HuH-7.5 (cell line): Measurements from ENCODE around the gene DAAM2.

Source experiments
- DNase-seq: peaks from one replicate; pipeline ENCODE4 v3.0.0; 2011; ENCODE audit warnings: low spot score

DAAM2 gene

DNA sequence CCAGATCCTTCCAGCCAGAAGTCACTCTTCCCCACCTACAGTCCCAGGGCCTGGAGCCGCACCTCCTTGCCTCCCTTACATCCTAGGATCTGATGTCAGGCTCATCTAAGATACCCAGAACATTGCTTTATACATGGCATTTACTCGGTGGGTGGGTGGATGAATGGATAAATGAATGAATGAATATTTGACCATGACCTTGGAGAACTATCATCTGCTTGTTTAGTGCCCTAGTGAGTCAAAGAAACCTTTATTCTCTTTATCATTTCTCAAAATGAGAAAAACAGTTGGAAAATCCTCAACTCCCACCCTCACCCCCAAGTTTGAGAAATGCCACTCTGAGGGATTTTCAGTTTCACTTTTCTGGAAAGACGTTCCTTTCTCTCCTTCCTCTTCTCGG, 56.0 kb downstream of the DAAM2 start:
- no peak for DNase-seq

DNA sequence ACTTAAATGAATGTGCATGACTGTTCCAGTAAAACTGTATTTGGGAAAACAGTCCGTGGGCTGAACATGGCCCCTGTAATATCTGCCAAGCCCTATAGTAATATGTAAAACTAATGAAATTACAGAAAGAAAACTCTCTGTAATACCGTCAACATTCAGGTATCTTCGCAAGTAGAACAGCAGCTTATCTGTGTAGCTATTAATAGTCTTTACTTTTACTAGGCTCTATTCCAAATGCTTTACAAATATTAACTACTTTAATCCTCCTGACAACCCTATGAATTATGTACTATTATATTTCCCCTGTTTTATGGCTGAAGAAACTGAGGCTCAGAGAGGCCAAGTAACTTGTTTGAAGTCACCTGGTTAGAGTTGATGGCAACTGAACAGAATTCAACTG, 57.1 kb downstream of the DAAM2 start:
- DNase-seq: no peak

DNA sequence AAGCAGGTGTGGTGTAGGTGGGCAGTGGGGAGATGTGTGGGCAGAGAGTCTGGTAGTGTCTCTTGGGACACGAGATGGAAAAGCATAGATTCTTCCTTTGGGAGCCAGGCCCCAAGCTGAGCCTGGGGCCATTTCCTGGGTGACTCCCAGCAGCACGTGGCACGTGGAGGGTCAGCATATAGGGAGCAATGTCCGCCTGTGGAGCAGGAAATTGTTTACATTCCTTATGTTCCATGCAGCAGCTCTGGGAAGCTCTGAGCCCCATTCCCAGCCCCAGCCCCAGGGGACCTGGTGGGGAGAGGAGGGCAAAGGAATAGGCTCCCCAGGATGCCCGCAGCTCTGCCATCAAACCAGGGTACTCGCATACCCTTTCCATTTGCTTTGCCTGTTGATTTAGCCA, 57.6 kb downstream of the DAAM2 start:
- DNase-seq: no peak

DNA sequence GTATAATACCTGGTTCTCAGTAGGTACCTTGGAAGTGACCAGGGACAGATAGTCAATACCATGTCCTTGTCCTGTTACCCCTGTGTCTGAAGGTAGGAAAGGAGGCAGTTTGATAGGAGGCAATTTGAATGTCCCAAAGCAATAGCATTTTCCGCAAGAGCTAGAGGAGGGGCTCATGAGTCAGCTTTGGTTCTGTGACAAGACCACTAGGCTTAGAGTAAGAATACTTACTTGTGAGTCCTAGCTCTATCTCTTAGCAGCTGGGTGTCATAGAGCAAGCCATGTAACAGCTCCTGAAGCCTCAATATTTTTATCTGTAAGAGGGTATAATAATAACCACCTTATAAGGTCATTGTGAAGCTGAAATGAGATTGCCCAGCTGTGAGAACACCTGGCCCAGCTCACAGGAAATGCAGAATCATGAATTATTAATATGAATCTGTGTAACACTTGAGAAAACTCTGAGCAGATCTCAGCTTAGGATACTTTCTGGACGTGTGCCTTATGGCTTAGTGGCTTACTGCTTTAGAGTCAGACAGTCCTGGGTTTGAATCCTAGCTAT, 58.6 kb downstream of the DAAM2 start:
- DNase-seq: no peak

DNA sequence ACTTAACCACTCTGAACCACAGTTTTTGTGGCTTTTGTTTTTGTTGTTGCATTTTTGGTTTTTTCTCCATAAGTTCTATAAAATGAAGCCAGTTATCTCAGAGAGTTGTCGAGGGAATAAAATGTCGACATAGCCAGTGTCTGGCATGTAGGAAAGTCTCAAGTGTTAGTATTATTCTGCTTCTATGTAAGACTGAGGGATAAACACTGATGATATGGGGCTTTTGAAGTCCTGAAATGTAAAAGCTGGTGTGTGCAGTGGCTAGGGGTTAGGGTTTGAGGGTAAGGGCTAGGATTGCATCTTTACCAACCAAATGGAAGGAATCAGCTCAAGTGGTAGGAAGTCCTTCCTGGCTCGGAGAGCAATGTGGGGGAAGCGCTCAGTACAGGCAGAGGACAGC, 59.2 kb downstream of the DAAM2 start:
- DNase-seq: no peak

DNA sequence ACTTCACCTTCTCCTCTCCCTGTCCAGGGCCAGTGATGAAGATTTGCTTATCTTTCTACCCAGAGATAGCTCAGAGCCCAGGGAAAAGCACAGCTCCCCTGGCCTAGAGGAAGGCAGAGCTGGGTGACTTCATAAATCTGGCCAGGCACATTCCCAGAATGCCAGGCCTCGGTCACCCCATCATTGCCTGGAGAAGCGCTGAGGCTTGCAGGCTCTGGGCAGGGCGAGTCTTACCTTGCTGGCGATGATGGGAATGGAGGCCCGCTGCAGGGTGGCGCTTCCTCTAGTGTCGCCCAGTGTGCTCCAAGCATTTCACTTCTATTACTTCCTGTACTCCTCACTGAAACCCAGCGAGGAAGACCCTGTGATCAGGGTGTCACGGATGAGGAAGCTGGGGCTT, 60.1 kb downstream of the DAAM2 start:
- no peak for DNase-seq

DNA sequence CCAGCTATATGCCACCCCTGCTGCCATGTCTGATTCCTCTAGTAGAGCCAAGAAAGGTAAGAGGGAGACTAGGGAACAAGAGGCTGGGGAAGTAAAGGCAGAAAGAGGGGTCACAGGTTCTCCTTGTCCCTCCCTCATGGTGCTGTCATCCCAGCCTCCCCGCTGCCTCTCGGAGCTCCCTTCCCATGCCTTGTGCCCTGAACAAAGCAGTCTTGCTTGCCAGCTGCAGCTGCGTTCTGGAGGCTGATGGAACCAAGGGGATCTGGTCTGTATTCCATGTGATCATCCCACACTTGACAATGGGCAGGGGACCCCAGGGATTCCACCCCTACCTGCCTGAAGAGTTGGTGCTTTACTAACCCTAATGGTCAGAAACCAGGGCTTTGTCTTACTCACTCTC, 61.4 kb downstream of the DAAM2 start:
- no peak for DNase-seq

DNA sequence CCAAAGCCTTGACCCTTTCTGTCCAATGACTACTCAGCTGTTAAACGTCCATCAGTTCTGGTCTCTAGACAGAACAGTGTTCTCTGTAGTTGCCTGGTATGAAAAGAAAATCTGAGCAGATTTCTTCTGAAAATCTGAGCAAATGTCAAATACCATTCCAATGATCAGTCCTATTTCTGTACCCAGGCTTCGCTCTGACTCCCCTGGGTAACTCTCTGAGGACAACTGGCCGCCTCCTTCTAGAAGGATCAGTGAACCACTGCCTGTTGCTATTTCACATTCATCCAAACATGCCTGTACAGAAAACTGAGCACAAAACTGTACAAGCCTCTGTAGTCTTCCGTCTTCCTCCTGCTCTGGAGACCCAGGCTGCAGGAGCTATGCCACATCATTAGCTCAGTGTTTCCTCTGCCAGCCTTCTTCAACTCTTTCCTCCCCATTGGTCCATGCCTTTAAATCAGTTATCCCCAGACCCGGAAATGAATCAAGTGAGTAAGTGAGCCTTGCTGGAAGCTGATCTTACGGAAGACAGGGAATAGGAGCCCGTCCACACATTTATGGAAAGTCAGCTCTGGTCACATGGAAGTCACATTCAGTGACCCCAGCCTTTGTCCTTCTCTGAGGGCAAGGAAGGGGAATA, 63.3 kb downstream of the DAAM2 start:
- no peak for DNase-seq

DNA sequence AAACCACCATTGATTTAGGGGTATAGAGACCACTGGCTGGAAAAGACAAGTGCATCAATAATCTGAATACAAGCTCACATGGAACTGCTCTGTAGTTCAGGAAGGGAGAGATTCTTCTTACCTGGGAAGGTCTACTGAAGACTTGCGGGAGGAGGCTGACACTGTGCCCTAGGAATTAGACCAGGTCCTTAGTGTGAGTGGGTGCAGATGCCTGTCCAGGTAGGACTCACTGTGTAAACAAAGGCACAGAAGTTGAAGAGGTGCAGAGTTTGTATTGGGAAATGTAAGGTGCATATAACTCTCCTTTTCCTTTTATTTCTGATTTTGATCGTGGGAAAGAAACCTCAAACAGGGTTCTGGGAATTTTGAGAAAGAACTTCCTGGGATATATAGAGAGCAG, 66.8 kb downstream of the DAAM2 start:
- DNase-seq: no peak

DNA sequence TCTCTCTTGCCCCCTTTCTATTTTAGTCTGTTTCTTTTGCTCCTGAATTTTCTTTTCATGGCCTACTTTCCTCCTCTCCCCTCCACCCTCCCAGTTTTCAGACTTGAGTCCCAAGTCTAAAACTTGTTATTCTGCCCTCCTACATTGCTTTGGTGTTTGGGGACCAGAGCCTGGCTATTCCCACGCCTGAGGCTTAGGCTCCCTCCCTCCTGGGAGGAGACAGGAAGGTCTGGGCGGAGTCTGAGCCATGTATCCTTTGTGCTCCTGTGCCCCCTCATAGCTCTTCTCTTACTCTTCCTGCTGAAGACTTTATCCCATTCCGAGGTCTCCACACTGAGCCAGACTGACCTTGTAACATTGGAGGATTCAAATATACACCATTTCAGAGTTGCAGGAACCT, 69.5 kb downstream of the DAAM2 start:
- DNase-seq: no peak

DNA sequence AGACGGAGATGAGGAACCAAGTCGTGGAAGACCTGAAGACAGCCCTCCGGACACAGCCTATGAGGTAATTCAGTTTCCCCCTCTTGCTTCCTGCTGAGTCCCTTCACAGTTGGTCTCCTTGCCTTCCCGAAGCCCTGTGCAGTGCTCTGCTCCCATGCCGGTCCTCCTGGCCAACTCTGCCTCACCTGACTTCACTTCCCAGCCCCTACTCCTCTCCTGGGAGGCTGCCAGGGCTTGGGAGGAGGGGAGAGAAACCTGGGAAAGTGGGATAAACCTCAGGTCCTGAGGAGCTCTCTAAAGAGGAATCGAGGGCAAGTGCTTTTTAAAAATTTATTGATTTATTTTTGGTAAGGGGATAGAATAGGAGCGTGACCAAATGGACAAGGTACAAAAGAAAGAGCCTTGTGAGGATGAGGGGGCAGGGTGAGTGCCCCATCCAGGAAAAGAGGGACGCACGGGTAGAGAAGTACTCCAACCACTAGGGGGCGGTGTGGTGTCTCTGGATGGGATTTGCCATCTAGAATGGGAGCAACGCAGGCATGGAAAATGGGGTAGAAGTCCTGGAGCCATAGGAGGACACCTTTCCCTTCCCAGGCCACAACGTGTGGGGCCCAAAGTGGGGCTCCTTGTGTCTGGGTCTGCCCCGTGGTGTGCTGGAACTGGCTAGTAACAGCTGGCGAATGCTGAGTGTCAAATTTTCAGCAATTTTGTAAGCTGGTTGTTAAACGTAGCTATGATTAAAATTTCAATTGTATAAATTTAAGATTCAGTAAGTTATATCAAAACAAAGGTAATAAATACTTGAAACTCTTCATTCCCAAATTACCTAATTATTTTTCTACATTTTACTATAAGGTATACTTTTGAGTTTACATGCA, 73.1 kb downstream of the DAAM2 start:
- DNase-seq: peak; percentile 66

DNA sequence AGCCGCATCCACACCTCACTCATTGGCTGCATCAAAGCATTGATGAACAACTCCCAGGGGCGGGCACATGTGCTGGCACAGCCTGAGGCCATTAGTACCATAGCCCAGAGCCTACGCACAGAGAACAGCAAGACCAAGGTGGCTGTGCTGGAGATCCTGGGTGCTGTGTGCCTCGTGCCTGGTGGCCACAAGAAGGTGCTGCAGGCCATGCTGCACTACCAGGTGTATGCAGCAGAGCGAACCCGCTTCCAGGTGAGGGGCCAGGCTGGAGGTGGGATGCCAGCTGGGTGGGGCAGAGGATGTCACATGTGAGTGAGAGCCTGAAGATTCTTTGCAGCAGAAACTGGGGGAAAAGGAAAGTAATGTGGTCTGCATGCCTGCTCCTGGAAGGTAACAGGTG, 75.4 kb downstream of the DAAM2 start:
- DNase-seq: no peak

DNA sequence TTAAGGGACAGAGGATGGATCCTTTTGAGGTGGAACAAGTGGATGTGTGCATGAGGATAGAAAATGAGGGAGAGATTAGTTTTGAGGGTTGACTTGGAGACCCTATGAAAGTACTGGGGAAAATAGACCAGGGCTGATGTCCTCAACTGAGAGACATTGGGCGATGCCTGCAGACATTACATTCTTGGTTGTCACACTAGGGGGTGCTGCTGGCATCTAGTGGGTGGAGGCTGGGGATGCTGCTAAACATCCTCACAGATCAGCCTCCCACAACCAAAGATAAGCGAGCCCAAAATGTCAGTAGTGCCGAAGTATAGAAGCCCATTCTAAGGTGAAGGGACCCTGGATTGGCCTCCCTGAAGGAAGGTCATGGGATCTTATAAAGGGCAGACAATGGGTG, 78.8 kb downstream of the DAAM2 start:
- DNase-seq: no peak

DNA sequence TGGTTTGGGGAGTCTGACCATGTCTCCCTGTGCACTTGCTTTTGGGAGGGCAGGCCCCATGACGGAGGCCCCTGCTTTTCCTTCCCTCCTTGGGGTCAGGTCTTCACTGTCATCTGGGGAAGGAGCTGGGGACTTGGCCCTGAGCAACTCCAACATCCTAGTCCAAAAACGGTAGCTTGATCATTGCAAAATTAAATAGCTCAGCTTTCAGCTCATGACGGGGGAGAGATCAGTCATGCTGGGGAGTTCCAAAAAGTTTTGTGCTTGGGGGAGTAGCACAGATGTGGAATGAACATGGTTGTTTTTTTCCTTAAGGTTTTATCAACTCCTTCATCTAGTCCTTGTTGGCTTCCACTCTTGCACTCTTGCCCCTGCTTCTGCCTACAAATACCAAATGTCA, 81.3 kb downstream of the DAAM2 start:
- no peak for DNase-seq

DNA sequence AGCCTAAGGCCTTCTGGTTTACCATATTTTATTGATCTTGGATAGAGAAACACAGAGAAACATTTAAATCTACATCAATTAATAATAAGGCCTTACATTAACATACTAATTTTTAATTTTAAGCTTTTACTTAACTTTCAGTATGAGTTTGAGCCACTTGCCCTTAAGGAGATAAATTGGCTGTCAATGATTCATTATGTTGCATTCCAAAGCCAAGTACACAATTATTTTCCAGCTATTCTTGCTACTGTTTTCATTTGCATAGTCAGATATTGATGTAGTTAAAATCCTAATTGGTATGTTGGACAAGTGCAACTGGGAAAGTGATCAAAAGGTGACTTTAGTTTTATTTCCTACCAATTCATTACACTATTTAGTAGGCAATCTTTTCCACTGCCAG, 83.9 kb downstream of the DAAM2 start:
- DNase-seq: no peak

DNA sequence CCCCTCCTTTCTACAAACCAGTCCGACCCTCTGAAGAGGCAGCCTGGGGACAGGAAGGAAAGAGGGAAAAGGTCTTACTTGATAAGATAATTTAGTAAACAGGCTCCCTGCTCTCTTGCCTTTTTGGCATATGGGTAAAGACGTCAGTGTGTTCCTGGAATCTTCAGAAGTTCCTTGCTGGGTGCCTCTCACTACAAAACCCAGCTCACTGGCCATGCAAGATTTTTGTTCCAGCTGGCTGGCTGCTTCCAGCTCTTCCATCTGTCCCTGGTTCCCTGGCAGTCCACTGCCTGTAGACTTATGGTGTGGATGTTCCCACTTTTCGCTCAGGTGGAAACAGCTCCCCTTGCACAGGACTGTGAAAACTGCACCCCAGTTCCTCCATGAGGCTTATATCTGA, 84.7 kb downstream of the DAAM2 start:
- no peak for DNase-seq

DNA sequence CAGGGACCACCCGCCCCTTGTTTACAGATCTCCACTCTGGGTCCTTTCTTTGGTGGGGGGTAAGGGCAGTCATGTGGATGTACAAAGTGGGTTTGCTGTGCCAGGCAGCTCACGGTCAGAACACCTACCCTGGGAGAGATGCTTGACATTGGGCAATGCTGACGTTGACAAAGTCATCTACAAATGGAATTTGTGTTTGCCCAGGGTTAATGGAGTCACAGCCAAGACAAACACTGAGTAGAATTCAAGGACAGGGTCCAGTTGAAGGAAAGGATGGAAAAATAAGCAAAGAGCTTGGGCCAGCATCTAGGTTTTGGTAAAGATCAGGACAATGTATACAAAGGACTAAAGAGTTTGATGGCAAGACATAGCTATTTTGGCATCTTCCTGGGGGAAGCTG, 87.4 kb downstream of the DAAM2 start:
- DNase-seq: no peak

DNA sequence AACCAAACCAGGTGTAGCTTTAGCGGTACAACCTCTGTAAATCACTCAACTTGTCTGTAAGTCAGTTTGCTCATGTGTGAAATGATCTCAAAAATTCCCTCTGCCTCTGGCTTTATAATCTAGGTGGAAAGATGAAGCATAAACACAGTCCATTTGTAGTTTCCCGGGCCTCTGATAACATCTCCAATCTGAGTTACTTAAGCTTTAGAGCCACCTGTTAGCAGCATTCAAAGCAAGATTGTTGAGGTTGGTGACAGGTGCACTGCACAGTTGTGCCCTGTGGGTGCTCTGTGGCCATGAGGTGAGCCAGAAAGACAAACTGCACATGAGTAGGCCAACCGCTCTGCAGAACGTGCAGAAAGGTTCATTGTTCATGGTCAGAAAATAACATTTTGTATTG, 88.4 kb downstream of the DAAM2 start:
- DNase-seq: no peak

DNA sequence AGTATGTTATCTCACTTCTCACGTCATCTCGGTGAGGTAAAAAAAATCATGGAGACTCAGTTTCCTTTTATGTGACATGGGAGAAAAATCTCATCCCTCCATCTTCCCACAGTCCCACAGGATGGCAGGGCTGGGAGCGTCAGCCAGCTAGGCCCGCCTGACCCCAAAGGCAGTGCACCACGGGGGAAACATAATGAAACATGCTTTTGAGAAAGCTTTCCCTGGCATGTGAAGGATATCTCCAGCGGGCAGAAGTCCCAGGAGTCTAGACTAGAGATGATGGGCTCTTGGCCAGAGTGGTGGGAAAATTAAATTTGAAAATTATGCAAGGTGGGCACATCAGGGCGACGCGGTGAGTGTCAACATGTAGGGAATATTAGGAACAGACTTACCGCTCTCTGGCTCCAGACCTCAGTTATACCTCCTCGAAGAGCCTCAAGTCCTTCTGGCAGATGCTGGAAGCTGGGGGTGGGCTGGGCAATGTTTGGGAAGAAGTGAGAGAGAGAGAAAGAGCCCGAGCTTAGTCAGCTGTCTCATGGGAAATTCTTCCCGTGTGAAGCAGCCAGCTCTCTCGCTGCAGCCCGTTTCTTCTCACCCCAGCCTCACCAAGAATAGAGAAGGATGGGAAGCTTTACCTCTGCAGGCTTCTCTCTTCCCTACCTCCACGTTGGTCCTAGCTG, 89.8 kb downstream of the DAAM2 start:
- no peak for DNase-seq

DNA sequence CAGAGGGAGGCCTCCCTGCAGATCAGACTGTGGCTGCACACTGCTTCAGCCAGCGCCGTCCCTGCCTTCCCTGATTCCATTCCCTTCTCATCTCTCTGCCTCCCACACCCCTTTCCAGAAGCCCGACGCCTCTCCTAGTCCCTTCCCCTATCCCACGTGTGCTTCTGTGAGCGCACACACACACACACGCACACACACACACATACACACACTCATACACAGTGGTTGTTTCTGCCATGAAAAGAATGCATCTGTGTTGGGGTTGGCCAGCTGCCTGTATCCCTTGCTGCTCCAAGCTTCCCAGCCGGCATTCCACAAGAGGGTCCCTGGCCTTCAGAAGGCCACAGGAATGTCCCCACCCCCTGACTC, 90.3 kb downstream of the DAAM2 start:
- DNase-seq: no peak

DNA sequence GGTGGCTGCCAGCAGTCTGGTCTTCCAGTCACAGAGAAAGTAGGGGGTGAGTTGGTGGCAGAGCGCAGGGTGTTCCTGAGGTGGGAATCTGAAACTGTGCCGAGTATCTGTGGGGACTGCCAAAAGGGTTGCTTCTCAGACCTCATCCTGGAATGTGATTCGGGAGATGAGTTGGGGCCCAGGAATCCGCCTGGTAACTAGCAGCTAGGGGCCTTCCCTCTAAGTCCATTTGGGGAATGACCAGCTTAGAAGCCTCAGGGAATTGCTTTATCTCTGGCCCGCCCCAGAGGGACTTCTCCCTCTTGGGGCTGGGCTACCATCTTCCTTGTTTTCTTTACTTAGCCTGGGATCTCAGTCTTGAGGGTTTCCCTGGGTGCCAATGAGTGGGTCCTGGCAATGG, 92.5 kb downstream of the DAAM2 start:
- DNase-seq: no peak

DNA sequence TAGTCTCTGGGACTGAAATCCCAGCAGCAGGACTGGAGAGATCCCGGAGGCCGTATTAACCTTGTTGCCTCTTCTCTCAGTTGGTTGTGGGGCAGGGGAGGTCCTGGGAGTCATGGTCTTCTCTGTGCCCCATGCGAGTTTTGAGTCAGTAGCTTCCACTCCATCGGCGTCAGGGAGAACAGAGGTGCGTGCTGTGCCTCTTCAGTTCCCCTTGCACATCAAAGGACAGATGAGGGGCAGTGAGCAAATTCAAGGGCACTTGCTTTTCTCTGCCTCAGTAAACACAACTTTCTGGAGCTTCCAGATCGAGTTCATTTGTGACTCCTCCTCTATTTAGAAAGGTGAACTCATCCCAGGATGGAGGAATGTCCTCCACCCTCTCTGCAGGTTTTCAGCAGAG, 93.5 kb downstream of the DAAM2 start:
- no peak for DNase-seq

DNA sequence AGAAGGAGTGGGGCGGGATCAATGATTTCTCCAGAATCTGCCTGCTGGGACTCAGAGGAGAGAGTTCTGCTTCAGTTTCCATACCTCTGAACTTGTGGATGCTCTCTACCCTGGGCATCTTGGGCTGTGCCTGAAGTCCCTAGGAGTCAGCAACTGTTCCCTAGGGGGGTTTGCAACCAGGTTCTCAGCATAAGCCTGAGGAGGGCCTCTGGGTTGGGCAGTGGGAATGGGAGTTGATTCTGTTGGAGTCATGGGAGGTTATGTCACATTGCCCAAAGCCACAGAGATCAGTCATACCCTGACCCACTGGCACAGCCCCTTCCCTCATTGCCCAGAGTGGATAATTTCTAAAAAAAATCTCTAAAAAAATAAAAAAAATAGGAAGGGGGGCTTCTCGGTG, 94.7 kb downstream of the DAAM2 start:
- no peak for DNase-seq
